IPS-NIHi7 (cell line): ENCODE results near the gene KLHL6.

ENCODE experiments used
- DNase-seq: peaks from one replicate; pipeline ENCODE4 v3.0.0; 2012; ENCODE audit warnings: mixed read lengths; ENCODE audit errors: extremely low spot score

Gene KLHL6

DNA sequence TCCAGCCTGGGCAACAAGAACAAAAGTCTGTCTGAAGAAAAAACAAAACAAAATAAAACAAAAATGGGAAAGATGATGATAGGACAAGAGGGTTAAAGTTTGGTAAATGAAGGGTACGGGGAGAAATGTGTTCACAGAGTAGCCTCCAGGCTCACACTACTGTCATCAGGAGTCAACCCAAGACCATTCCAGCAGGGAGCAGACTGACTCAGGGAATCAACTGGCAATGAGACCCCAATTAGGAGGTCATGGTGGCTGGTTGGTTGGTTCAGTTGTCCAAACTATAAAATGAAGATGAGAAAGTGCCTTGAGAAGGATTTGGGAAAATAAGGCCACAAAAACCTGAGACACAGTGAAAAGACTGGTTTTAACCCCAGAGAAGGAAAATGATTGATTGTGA is 51.8 kb downstream of the KLHL6 start:
- peak; percentile 39 for DNase-seq

- no peak for DNase-seq
Measured at GRCh38 chr3:183502237-183503181, 53.0 kb downstream of the KLHL6 start.

DNA sequence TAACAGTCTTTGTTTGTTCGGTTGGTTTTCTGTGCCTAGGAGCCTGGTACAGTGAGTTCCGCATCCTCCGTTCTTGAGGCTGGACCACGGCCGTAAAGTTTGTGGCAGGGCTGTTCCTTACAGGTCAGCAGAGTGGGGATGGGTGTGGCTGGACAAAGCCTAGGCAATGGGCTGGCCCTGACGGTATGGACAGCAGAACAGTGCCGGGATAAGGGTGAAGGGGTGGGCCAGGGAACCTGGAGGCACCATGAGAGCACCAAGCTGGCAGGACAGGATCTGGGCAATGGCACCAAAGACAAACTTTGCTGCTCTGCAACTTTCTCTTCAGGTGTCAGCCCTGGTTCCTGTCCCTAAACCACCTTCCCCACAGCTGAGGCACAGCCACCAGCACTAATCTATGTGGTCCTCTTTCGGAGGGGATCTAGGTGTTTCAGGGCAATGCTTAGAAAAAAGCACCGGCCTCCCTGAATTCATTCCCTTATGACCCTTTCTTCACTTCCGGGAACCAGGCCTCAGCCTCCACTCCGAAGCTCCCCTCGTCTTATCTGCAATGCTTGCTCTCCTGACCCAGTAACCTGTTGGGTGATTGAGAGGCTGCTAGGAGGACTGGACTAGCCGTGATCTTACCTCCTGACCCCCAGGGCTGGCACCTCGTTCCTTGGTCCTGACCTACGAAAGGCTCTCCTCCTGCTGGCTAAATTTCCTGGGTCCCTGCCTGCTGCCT is 54.4 kb downstream of the KLHL6 start:
- no peak for DNase-seq

DNA sequence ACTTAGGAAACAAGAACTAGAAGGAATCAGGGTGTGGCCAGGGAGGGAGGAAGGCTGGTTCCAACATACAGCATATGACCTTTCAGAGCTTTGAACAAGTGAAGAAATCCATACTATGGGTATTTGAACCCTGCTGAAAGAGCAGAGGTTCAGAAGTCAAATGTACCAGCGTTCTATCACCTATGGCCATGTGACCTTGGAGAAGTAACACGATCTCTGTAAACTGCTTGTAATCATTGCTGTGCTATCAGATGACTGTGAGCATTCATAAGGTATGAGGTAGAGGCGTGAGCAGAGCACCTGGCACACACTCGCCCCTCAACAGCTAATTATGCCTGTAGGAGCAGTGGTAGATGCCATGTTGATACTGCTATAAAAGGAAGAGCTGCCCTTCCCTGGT is 55.2 kb downstream of the KLHL6 start:
- DNase-seq, result no peak

GRCh38 chr3:183498634-183499033 is 56.9 kb downstream of the KLHL6 start:
- no peak for DNase-seq

DNA sequence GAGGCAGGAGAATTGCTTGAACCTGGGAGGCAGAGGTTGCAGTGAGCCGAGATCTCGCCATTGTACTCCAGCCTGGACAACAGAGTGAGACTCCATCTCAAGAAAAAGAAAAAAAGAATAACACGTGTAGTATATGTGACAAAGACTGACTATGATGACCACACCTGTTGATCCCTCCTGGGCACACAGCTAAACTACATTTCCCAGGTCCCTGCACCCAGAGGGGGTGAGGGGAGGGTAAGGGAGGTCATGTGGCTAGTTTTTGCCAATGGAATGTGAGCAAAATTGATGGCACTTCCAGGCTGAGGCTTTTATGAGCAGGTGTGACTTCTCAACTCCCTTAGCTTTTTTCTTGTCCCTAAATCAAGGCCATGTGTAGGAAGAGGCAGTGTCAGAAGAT is 58.2 kb downstream of the KLHL6 start:
- DNase-seq, result no peak

GRCh38 chr3:183496311-183496710 is 59.2 kb downstream of the KLHL6 start:
- no peak for DNase-seq

- DNase-seq, result no peak
Measured at GRCh38 chr3:183494341-183494740, 61.2 kb downstream of the KLHL6 start.

GRCh38 chr3:183493296-183494045 is 62.0 kb downstream of the KLHL6 start:
- no peak for DNase-seq

DNA sequence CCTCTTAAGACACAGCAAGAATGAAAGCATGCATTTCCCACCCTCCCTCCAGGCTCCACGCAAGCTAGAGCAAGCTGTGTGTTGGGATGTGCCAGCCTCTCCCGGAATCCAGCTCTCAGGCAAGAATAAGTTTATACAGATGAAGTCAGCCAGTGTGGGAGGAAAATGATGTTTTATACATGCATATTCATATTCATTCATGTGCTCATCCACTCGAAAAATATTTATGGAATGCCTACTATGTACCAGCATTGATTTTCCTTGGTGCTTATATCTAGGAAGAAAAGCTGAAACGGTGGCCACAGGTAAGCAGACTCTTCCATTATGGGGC is 62.7 kb downstream of the KLHL6 start:
- no peak for DNase-seq

- no peak for DNase-seq
Measured at GRCh38 chr3:183491923-183492848, 63.3 kb downstream of the KLHL6 start.

DNA sequence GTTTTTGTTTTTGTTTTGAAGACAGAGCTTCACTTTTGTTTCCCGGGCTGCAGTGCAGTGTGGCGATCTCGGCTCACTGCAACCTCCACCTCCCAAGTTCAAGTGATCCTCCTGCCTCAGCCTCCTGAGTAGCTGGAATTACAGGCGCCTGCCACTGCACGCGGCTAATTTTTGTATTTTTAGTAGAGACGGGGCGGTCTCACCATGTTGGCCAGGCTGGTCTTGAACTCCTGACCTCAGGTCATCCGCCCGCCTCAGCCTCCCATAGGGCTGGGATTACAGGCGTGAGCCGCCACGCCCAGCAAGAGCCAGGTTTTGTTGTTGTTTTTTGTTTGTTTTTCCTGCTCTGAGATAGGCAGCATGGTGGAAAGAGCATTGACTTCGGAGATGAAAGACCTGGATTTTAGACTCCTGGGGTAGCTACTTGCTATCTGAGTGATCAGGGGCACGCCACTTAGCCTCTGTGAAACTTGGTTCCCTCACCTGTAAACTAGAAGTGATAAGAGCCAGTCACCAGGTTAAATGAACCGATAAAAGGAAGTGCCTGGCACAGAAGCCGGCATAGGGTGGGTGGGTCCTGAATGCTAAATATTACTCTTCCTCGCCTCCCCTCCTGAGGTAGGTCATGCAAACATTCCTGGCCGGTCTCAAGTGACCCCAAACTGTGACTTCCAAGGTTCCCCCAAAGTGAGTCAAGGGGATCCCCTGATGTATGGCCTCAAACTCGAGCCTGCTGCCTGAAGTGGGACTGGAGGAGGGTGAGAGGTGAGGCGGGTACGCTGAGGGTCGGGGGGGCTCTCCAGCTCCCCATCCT is 64.2 kb downstream of the KLHL6 start:
- no peak for DNase-seq

GRCh38 chr3:183490653-183491052 is 64.9 kb downstream of the KLHL6 start:
- DNase-seq, result no peak

- no peak for DNase-seq
Measured at GRCh38 chr3:183490211-183490601, 65.3 kb downstream of the KLHL6 start.

GRCh38 chr3:183489455-183490210 is 65.9 kb downstream of the KLHL6 start:
- no peak for DNase-seq

- DNase-seq, result no peak
Measured at GRCh38 chr3:183488343-183488742, 67.2 kb downstream of the KLHL6 start.

DNA sequence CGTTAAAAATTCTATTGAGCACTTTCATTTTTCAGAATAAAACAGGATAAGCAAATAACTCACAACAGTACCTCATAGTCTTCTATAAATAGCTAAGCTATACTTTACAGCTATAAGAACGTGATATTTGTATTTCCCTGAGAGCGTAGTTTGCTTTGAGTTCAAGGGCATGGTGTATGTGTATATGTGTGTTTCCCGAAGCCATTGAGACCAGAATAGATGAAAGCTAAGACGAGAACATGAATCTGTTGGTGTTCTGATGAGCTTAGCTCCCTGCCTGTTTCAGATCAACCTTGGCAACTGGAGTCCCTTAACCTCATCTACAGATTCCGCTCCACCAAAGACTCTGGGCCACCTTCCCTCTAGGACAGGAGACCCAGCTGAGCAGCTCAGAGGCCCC is 67.6 kb downstream of the KLHL6 start:
- DNase-seq, result no peak

GRCh38 chr3:183487016-183487415 is 68.5 kb downstream of the KLHL6 start:
- no peak for DNase-seq

DNA sequence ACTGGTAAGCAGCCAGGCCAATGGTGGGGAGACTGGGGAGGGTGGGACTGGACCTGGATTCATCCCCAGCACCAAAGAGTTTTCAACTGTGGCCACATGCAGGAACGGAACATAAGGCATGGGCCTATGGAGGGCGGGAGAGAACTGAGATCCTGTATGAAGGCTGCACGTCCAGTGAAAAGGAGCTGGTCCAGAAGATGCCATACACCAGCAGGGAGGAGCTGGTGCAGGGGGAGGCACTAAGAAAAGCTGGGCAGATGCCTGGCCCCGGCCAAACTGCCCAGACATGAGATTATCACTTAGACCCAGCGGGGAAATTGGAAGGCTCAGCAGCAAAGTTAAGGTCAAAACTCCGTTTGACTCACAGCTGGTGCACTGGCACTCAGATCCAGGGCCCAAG is 69.0 kb downstream of the KLHL6 start:
- no peak for DNase-seq

DNA sequence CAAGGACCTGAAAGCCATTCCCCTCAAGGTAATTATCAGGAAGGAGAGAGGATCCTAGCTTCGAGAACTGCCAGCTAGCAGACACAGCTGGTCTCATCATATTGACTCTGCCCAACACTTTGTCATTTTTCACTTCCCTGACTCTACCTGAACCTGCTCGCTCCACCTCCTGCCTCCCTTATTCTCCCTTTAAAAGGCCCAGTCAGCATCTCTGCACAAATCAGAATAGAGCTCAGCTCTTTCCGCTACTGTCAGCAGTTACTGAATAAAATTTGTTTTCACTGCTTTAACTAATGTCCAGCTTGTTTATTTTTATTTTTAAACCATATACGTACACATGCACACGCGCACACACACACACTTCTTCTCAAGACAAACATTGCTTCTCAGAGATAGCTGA is 69.9 kb downstream of the KLHL6 start:
- no peak for DNase-seq
